HG03159 (cell line): ENCODE data around the gene MICU1.
"Not testable (repeated sequence)": the region's sequence is repeated elsewhere in the genome, so short reads cannot be mapped to it uniquely, and the experiment has no call there.

Experiments used
- ATAC-seq: cut with Tn5 transposase; IDR thresholded peaks from one replicate; pipeline ENCODE4 v1.9.1; 2021; ENCODE audit warnings: mild to moderate bottlenecking, moderate library complexity; ENCODE audit not compliant: unreplicated experiment

The MICU1 gene

DNA sequence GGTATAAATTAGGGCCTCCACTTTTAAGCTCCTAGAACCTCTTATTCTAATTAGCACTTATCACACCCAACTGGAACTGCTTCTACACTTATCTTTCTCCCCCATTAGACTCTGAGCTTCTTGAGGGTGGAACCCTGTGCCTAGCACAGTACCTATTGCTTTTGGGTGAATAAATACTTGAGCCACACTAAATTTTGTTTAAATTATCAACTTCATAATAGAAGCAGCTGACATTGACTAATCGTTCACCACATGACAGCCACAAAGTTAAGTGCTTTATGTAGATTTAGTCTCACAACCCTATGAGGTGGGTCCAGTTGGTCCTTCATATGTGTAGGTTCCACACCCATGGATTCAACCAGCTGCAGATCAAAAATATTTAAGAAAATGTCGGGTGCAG lies 235.1 kb downstream of the MICU1 start:
- ATAC-seq: no peak

DNA sequence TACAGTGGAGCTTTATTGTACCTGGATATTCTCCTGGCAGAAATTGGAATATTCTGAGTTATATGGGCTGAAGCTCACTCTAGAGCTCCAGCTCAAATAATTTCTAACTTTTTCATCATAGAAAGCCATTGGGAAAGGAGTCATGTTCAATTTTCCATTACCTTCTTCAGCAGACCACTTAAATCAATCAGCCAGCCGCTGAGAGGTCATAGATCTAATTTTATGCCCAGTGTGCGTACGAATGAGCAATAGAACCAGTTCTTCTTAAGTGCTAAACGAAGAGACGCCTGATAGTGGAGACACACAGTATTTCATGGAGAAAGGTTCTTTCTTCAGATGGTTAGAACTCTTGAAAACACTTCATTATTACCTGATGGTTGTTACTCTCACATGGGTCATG lies 236.2 kb downstream of the MICU1 start:
- ATAC-seq: no peak

DNA sequence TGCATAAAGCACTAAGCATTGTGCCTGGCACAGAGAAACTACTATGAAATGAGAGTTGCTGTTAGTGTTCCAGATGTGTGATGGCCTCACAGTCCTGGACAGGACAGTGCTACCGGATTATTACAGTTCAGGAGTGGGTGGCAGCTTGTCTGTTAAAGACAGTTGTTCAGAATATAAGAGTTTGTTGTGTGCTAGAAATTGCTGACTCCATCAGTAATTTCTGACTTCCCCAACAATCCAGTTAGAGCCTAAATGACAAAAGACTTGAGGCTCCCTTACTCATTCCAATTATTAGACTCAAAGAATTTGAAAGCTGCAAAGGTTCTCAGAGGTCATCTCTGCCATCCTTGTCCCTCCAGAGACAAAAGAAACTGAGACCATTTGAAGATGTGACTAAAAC lies 236.9 kb downstream of the MICU1 start:
- no peak for ATAC-seq

DNA sequence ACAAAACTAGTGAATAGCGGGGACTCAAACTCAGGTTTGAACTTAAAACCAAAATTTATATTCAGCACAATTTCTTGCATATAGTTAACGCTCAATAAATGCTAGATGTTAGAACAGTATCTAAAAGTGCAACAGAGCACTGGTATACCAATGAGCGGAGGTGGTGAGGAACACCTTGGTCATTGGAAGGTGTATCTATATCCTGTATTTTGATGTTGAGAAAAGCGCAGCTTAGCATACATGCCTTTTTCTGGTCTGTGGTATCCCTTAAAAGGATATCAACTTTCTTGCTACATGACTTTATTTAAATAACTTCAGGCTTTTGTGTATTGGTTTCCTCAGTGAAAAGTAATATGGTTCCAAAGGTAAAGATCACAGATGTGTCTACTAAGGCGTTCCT lies 237.8 kb downstream of the MICU1 start:
- ATAC-seq: no peak

DNA sequence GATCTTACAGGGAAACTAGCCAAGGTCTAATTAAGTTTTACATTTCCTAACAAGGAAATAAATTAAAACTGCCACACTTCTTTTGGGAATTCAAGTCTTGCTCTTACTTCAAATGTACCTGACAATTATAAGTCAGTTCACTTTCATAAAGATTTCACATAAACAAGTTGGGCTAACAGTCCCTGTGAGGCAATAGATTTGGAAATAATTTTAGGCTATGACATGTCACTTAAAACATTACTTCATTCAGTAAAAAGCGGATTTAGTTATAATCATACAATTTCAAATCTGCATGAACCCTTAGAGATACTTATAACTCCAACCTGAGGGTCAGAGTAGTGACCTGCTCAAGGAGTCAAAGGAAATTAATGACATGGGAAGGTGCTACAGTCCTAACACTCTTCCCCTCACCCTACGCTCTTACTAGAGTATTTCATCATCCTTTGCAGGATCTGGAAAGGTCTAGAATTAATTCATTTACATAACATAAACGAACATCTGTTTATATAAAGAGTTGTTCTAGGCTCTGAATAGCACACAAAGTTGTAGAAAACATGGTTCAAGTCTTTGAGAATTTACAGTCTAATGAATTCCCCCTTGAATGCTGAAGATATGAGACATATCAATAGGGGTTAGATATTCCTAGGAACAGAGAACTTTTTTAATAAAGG lies 238.8 kb downstream of the MICU1 start:
- ATAC-seq: no peak

DNA sequence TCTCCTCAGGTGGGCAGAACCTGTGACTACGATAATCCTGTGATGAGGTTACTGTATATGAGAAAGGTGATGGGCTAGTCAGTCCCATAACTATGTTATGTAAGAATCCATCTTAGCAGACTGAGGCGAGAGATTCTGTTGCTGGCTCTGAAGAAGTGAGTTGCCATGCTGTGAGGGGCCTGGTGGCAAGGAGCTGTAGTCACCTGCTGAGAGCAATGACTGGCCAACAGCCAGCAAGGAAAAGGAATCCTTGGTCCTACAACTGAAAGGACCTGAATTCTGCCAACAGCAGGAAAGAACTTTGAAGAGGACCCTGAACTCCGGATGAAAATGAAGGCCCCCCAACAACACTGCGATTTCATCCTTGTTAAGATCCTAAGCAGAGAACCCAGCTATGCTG lies 240.2 kb downstream of the MICU1 start:
- no peak for ATAC-seq

DNA sequence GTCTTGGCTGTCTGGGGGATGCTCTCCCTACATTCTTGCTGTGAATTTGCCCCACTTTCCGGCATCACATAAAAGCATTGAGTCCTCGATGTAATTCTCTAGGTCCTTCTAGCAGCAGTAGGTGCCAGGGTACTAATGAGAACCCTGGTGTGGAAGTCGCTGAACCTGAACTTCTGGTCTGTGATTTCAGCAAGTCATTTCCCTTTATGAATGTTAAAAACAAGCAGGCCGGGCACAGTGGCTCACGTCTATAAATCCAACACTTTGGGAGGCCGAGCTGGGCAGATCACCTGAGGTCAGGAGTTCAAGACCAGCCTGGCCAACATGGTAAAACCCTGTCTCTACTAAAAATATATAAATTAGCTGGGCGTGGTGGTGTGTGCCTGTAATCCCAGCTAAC lies 240.9 kb downstream of the MICU1 start:
- ATAC-seq: not testable (repeated sequence)

DNA sequence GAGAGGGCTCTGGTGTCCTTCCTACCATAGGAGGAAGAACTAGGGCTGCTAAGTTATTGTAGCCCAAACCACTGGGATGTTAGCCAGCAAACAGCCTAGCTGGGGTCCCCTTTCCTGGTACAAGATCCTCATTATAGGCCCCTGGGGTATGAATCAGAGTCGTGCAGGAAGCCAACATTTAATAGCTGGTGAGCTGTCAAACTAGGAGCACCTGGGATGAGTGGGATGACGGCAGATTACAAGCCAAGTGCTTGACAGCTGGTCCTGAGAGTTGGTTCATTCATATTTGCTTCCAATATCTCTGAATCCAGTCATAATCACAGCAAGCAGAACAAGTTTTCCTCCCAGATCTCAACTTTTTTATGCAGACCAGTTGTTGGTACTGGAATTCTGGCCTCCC lies 246.1 kb downstream of the MICU1 start:
- ATAC-seq: no peak

DNA sequence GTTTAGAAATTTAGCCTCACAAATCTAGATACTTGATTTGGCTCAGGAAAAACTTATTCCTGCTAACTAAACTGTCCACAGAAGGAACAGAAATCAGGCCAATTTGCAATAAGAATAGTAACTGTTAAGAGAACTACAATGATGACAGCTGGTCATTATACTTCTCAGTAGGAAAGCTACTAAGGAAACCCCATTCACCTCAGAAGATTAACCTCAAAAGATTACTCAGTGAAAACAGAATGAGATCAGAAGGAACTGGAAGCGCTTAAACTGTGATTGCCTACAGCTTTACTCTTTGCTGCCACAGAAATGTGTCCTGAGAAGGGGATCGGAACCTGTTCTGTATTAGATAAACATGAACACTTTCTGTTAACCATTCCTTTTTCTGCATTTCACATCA lies 246.8 kb downstream of the MICU1 start:
- ATAC-seq: no peak

DNA sequence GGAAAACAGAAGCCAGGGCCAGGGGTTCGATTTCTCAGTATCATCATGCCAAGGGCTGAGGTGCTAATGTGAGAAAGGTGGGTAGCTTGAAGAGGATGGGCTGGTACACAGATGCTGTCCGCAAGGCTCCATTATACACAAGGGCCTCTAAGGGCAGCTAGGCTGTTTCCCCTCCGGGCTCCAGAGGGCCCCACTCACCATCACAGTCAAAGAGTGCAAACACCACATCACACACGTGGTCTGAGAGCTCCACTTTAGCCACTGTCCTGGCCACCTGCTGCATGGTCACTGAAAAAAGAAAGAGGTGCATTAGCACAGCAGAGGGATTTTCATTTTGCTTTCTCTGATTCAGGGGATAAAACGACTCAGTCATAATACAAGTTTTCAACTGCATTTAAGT lies 250.3 kb downstream of the MICU1 start:
- no peak for ATAC-seq

DNA sequence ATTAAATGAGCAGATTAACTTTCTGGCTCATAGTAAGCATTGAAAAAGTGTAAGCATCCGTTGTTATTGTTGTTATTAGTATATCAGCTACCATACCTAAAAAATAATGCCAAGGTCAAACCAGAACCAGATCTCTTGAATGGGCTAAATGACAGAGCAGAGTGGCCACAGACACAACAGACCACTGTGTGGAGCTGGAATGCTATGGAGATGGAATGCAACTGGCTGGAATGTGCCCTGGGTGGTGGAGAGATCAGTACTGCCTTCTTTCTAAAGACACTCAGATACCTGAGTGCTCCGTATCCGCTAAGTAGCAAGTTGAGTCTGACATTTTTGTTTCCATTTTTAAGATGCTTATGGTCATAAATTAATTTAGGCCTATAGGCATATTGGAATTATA lies 250.7 kb downstream of the MICU1 start:
- ATAC-seq: no peak

DNA sequence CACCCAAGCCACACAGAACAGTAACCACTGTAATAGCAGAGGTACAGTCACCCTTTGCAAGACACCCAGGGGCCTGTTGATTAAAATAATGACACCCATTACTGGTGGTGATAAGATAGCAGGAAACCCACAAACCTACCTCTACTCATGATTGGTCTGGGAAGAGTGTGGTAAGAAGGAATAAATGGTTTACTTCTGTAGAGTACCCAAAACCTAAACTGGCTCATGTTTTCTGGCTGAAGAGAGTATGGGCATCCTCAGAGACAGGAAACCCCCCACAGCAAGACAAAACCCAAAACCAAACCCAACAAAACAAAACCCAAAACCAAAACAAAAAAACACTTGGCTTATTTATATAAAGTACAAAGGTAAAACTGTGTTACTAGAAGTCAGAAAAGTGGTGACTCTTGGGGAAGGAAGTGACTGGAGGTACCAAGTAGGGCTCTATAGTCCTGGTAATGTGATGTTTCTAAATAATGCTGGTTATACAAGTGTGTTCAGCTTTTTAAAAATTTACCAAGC lies 255.6 kb downstream of the MICU1 start:
- ATAC-seq: no peak

DNA sequence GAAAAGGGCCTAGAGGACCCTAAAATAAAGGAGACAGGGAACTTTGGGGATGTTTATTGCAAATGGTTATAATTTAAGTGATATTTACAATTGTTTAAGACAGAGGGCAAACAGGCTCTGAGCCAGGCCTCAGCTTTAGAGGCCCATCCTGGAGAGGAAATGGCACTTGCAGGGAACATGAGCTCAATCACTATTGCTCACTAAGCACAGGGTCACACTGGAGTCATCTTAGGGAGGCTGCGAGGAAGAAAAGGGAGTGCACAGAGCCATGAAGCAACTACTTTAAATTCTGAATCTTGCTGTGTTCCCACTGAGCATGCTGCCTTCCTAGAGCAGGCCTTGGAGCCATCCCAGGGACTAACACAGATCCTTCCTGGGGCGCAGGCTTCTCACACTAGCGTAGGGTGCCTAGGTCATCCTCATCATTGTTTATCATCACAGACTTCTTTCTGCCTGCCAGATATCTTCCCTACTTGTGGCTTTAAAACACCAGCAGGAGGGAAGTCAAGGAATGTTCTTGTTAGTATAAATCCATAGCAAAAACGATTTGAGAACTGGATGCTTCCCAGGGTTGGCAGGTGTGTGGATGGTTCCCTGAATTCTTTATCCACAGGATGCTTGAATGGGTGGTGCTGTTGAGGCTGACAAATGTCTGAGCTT lies 258.4 kb downstream of the MICU1 start:
- ATAC-seq: no peak

DNA sequence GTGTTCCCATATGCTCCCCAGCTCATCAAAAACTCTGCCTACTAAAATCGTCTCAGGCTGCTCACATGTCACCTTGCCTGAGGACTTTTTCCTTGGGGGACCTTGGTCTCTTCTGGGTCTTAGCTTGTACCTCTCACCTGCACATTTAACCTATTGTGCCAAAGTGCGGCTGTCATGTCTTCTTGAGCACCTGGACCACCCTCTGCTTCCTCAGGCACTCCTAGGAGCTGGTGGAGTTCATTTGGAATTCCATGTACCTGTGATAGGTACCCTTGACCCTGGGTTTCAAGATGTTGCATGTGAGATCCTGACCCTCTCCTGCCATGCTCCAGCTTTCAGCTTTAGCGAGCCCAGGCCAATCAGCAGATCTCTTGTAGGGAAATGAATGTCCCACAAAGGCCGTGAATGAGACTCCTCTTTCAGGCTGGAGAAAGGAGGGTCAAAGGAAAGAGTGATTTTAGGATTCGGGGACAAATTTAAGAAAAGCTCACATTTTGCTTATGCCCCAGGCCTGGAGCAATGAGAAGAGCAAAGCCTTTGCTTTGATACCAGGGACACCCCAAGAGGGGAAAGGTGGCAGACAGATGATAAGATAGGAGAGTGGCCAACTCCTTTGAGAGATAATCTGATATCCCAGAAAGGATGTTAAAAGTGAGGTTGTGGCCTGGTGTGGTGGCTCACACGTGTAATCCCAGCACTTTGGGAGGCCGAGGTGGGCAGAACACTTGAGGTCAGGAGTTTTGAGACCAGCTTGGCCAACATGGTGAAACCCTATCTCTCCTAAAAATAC lies 260.6 kb downstream of the MICU1 start:
- ATAC-seq: no peak

DNA sequence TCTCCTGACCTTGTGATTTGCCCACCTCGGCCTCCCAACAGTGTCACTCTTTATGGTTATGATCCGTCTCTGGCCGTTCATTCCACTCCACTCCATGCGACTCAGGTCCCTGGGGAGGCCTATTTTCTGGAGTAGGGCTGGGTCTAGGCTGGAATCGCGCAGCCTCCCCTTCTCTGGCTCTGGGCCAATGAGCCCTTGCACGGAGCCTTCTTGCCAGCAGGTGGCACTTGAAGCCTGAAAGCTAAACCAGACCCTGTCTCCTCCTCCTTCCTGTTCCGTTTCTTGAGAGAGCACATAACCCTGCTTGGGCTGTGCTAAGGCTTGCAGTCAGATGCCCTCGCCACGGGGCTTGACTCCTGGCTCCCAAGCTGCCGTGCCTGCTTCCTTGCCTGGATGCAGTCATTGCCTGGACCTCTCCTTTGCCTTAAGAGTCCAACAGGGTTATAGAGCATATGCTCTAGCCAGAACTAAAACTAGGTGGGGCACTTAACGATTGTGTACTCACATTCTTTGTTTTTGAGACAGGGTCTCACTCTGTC lies 261.6 kb downstream of the MICU1 start:
- peak; percentile 90 for ATAC-seq

DNA sequence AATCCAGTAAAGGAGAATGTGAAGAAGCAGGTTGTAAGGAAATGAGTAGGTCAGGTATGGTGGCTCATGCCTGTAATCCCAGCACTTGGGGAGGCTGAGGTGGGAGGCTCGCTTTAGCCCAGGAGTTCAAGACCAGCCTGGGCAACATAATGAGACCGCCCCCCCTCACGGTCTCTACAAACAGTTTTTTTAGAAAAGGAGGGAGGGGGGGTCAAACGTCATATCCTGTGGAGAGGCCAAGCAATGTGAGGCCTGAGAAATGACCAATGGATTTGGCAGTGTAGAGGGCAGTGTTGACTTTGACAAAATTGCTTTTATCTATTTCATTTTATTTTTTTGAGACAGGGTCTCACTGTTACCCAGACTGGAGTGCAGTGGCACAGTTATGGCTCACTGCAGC lies 268.9 kb downstream of the MICU1 start:
- ATAC-seq: no peak

DNA sequence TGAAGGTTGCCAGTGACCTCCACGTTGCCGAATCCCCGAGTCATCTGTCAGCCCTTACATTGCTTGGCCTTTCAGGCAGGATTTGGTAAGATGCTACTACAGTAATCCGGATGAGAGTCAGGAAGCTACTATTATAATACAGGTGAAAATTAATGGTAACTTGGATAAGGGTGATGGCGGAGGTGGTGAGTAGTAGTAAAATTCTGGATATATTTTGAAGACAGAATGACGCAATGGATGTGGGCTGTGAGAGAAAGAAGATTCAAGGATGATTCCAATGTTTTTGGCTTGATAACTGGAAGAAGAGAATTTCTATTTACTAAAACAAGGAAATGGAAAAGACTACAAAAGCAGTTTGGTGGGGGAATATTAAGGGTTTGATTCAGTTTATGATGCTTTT lies 269.8 kb downstream of the MICU1 start:
- ATAC-seq: no peak

DNA sequence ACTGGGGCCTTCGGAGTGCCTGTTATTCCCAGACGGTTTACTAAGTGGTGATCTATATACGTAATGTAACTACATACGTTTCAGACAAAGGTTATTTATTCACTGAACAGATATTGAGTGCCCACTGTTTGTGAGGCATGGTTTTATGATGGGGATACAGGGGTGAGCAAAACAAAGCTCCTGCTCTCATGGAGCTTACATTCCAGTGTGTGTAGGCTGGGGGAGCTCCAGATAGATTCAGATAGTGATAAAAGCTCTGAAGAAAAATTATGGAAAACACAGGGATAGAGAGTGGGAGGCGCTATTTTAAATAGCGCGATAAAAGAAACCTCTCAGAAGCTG lies 270.7 kb downstream of the MICU1 start:
- no peak for ATAC-seq

DNA sequence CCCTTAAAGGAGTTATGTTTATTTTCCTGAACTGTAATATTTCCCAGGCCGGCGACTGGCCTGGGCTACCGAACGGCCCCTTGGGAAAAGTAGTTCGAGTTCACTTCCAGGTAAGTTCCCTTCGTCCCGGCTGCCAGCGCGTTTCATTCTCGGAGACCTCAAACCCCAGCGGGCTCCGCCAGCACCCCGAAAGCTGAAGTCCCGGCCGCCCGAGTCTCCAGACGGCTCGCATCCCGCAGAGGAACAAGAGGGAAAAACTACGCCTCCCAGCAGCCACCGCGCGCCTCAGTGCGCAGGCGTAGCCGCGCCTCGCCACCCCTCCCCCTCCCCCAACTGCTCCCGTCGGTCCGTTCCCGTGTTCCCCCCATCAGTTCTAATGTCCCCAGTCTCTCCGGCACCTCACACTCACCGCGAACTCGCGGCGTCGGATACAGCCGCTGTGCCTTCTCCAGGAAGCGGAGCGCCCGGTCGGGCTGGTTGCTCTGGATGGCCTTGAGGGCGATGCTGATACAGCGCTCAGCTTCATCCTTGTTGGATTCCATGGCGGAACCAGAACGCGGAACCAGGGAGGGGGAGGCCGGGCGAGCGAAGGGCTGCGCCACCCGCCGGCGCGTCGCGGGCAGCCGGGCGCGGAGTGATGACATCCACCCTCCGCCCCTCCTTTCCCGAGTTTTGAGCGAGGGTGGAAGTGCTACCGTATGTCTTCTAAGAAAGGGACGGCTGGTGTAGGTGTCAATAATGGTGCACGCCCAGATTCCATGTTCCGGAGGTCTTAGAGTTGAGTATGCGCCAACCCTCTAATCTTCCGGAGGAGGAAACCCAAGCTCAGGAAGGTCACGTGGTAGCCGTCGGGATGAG lies 271.3 kb downstream of the MICU1 start, which contains the start of gene DNAJB12:
Gene DNAJB12 (minus strand): TSS at position 564 of the 858 bp plus-strand sequence. CDS start 22 bp downstream, at position 542.
- ATAC-seq: peak; percentile 72

DNA sequence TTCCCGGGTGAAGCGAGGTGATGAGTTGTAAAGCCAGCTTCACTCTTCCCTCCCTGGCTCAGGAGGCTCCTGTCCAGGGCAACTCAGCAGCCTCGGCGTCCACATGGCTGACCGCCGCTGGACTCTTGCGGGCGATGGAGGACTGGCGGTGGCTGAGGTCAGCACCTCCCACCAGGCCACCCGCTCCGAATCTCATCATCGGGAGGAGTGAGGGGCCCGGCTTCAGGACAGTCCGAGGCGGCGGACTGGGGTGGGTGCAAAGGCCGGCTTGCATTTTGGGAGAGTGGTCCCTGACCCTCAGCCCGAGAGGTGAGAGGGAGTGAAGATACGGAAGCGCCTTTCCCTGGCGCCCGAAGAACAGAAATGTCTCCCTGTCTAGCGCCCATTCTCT lies 271.9 kb downstream of the MICU1 start:
- ATAC-seq: peak; percentile 11
